GM18498 (cell line): Measurements from ENCODE around the gene PLCD1.
"Not testable (repeated sequence)": the region's sequence is repeated elsewhere in the genome, so short reads cannot be mapped to it uniquely, and the experiment has no call there.

Experiments
- ATAC-seq: cut with Tn5 transposase; IDR thresholded peaks from one replicate; pipeline ENCODE4 v1.9.1; 2021; ENCODE audit warnings: mild to moderate bottlenecking, moderate library complexity; ENCODE audit not compliant: unreplicated experiment

Gene PLCD1

DNA sequence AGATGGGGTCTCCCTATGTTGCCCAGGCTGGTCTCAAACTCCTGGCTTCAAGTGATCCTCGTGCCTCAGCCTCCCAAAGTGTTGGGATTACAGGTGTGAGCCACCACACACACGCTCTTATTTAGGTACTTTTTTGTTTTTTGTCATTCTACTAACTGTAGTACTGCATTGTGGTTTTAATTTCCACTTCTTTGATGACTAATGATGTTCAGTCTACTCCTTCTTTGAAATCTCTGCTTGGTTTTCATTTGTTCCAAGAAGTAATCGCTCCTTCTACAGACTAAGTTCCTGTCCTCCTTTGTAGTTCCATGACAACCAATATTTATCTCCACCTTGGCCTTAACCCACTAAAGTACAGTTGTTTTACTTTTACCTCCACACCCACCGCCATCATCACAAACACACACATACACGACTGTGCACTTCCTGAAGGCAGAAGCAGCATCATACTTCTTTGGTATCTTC, 9.0 kb upstream of the PLCD1 start:
- ATAC-seq, result no peak

DNA sequence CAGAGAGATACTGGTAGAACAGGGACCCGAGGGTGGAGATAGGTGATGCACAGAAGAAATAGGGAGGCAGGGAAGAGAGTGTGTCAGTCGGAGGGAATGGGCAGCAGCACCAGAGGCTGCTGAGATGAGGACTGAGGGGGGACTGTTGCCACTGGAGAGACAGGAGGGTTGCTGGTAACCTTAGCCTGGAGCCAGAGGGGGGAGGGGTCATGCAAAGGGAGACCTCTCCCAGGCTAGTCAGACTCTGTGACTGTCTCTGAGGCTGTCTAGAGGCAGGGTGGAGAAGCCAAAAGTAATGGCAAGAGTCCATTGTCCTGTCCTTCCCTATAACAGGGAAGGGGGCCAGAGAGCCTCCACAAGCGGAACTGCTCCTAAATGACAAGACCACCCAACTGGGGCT, 7.5 kb upstream of the PLCD1 start:
- ATAC-seq, result no peak

DNA sequence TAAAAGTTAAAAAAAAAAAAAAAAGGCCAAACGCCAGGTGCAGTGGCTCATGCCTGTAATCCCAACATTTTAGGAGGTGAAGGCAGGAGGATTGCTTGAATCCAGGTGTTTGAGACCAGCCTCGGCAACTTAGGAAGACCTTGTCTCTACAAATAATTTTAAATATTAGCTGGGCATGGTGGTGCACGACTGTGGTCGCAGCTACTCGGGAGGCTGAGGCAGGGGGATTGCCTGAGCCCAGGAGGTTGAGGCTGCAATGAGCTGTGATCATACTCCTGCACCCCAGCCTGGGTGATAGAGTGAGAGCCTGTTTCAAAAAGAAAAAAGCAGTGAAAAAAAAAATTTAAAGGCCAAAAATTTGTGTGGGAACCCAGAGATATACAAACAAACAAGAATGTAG, 6.8 kb upstream of the PLCD1 start:
- no peak for ATAC-seq

DNA sequence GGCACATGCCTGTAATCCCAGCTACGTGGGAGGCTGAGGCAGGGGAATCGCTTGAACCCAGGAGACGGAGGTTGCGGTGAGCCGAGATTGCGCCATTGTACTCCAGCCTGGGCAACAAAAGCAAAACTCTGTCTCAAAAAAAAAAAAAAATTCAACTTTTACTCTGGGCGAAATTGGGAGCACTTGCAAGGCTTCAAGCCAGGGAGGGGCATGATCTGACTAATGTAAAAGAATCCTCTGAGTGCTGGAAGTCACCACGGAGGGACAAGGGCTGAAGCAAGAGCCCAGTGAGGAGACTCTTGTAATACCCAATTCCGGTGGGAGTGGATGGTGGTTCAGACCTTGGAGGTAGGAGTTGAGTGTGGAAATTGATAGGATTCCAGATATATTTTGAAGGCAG, 4.9 kb upstream of the PLCD1 start:
- not testable (repeated sequence) for ATAC-seq

DNA sequence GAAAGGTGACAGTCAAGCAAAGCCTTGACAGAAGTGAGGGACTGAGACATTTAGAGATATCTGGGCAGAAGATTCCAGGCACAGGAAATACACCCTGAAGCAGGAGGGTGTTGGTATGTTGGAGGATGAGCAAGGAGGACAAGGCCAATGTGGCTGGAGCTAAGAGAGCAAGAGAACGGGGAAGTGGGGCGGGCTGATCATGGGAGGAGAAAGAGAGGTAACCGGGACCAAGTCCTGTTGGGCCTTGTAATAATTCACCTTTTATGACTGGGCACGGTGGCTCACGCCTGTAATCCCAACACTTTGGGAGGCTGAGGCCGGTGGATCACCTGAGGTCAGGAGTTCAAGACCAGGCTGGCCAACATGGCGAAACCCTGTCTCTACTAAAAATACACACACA, 4.1 kb upstream of the PLCD1 start:
- not testable (repeated sequence) for ATAC-seq

DNA sequence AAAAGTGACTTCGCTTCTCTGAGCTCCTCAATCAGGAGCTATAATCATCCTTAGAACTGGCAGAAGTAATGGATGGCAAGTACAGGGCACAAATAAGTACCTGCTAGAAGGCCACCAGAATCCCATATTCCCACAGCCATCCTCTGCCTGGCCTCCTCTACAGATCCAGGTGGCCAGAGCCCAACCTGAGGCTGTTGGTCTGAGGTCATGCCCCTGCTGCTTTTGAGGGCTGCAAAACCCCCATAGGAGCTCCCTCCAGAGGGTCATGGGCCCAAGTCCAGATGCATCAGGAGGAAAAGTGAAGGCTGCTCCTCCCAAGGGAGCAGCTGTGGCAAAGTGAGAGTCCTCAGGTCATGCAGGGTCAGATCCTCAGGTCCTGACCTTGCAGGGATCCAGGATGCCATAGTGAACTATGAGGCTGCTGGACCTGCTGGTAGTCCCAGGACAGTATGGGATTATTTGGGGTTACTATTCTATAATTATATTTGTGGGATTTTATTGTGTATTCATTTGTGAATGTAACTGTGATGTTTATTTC, 3.0 kb upstream of the PLCD1 start:
- no peak for ATAC-seq

DNA sequence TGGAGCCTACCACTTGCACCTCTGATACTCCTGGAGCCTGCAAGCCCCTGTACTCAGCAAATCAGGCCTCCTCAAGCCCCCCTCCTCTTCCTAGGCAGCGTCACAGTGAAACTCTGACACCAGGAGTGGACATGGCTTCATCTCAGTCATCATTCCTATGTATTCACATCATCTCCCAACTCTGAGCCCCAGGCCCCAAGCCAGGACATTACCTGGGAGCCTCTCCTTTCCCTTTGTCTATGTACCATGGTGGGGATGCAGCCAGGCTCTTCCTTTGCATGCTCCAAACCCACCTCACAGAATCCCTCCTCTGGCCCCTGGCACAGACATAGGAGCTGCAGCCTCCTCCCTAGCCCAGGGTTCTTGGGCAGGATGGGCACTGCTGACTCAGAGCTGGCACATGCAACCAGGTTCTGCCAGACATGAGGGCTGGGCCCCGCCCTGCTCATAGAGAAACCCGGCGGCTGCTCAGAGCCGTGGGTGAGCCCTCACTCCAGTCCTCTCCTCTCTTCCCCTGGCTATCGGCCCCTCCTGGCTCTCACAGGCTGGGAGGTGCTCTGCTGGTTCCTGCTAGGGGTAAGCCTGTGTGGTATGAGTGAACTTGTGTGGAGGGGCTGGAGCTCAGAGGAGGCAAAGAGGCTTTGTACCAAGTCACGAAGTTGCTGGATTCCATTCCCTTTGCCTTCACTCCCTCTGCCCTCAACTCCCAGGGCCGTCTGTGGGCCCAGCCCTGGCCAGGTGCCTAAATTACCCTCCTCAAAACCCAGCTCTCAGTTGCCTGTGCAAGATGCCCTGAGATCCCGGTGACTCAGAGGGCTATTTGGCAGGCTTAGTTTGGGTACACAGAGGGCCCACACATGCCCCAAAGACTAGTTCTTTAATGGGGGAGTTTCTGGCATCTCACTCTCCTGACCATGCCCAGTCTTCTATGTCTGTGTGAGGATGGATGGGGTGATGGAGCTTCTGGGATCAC, 1.9 kb upstream of the PLCD1 start:
- no peak for ATAC-seq

DNA sequence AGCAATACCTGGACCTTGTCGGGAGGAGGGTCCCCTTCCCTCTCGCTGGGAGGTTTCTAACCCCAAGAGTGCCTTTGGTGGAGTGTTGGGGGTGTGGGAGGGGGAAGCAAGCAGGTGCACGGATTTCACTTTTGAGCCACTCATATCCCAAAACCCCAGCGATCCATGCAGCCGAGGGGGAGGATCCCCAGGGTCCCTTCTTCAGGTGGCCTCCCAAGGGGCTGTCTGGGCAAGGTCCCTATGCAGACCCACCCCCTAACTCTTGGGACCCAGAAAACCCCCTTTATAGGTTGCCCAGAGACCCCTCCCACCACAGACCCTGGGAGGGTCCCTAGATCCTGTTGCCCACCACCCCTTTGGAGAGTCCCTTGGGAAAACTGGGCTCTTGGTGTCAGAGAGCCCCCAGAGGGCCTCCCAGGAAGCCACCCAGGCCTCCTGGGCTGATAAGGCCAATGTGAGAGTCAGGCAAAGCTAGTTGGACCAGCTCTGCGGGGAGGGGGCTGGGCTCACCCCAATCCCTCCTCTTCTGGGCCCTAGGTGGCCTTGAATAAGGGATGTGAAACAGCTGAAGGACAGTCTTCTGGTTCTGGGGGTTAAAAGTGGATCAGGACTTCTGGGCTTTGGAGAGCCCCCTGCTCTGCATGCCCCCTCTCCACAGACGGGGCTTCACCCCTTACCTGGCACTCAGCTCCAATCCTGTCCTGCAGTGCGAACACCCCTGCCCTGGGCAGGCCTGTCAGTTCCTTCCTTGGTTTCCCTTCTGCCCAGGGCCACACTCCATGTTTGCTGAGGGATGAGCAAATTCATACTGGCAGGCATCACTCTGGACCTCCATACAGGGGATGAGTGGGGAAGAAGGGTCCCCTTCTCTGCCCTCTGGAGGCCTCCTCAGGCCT, 932 bp upstream of the PLCD1 start:
- no peak for ATAC-seq

DNA sequence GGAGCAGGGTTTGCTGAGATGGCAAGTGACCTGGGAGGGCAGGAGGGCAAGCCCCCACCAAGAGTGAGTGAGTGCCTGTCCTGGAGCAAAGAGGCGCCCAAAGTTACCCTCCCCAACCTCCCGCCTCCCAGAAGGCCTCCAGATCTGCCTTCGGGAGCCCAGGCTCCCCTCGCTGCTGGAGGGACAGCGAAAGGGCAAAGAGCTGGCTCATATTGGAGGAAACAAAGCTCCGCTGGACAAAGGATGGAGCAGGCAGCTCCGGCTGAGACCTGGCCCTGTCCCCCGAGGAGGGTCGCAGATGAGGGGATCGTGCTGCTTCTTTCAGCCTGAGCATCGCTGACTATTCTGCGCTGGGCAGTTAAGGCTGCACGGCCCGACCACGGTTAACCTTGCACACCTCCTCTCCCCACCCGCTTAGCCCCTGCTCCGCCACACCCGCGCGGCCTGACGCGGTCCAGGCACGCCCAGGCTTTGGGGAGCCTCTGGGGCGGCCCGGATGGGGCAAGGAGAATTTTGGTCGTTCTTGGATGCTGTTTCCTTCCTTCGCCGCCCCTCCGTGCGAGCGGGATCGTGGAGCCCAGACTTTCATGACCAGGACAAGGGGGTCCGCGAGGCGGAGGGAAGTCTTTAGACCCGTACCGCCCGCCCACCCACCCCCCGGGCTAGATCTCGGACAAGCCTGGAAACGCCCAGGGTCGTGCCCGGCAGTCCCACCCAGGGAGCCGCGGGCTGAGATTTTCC, 651 bp downstream of the PLCD1 start:
- no peak for ATAC-seq

DNA sequence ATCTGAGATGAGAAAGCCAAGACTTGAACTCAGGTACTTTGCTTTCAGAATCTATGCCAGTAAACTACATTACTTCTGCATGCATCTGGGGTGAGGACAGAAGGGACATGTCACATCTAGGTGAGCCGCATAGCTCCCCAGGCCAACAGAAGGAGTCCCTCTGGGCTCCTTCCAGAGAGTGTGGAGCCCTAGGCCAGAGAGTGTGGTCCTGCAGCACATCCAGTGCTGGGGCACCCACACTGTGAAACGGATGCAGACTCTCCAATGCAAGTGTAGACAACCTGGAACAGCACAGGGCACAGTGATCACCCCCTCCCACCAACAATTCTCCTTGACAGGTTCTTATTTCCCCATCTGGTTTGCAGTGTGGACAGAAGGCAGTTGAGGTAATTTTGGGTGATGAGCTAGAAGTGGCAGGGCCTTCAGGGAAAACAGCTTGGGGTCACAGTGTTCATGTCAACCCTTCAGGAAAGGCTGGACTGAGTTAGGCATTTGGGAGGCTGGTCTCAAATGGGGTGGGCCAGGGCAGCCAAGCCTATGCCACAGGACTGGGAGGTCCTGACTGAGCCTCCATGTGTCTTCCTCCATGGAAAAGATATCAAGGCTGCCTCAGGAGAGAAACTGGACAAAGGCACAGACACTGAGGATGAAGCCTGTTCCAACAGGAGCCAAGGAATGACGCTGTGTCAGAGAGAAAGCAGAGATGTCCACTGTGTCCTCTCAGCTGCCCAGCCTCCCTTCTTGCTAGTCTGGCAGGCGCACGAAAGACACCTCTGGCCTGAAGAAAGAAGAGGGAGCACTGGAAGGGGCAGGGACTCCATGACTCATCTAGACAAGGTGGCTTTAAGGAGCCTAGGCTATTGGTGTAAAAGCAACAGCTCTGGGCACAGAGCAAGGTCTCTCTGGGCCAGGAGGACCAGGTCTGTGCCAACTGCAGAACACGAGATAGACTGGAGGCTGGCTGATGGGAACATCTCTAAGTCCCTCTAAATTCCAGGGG, 1.7 kb downstream of the PLCD1 start:
- ATAC-seq, result no peak

DNA sequence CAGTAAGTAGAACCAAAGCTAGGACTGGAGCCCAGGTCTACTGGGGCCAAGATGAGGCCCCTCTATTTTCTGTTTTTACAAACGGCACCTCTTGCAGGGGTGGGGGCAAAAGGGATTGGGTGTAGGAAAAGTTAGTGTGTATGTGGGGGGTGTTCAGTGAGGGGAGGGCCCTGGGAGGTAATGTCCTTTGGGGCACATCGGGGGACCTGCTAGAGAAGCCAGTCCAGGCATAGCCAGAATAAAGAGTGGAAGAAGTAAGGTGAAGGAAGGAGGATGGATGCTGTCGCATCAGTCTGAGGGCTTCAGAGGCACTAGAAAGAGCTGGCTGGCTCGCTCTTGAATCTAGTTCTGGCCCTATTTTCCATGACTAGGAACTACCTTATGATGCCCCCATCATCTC, 2.6 kb downstream of the PLCD1 start:
- ATAC-seq, result no peak

DNA sequence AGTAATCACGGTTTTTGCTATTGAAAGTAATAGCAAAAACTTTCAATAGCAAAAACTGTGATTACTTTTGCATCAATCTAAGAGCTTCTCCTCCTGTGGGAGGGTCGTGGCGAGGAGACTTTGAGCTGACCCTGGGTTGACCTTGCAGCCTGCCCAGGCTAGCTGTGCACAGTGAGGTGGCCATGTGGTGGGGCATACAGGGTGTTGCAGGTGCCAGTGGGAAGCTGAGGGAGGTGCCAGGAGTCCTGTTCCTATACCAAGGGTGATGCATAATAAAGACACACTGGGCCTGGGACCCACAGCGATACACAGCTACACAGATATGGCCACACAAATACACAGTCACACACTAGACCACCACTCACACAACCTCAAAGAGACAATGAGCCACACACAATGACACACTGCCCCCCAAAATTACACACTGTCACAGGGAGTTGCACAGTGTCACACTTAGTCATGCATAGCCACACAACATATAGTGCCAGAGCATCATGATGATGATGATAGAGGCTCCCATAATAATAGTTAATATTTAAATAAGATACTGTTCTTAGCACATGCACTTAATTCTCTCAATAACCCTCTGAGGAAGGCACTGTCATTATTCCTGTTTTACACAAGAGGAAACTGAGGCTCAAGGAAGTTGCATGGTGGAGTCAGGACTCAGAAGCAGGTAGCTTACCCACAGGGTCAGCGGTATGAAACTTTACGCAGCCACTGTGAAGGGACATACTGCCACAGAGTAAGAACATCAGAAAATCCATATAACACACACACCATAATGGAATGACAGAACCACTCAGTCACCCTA, 6.3 kb downstream of the PLCD1 start:
- no peak for ATAC-seq

DNA sequence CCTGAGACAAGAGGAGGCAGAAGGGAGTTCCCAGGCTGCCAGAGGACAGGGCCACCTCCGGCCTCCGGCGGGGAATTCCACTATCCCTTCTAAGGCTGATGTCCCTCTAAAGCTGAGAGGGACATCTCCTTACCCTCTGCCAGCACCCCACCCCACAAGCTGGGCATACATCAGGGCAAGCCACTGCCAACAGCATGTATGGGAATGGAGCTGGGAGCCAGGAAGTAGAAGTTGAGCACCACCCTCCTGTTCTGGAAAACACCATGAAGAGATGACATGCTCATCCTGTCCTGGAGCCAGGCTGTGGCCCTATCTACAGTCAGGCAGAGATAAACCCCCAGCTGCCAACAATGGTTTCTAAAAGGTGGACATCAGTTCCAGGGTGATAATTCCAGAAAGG, 7.1 kb downstream of the PLCD1 start:
- no peak for ATAC-seq

DNA sequence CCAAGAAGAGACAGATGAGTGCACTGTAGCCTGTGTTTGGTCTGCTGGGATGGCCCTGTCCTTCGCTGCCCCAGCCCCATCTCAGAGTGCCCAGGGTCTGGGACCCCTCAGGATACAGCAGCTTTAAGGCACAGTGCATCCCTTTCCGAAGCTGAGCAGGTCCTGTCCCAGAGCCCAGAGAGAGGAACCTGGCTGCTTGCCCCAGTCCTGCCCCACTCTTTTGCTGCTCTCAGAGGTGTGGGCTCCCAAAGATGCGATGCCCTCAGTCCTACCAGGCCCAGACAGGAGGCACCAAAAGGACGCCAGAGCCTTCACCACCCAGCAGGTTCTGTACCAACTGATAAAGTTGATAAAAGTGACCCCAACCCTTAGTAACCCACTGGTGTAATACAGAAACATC, 8.2 kb downstream of the PLCD1 start:
- no peak for ATAC-seq

DNA sequence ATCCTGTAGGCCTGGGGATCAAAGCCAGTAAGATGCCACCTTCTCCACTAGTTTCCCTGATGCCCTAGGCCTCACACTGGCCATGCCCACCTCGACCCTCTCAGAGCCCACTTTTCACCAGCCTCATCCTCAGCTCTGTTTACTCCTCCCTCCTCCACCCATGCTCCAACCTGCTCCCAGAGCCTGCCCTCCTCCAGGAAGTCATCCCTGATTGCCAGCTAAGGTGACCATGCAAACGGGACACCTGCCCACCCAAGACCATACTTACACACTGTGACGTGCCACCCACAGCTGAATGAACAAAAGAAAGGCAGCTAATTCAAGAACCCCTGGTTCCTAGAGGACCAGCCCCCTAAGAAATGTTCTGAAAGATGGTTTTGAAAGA, 9.1 kb downstream of the PLCD1 start:
- ATAC-seq, result no peak

DNA sequence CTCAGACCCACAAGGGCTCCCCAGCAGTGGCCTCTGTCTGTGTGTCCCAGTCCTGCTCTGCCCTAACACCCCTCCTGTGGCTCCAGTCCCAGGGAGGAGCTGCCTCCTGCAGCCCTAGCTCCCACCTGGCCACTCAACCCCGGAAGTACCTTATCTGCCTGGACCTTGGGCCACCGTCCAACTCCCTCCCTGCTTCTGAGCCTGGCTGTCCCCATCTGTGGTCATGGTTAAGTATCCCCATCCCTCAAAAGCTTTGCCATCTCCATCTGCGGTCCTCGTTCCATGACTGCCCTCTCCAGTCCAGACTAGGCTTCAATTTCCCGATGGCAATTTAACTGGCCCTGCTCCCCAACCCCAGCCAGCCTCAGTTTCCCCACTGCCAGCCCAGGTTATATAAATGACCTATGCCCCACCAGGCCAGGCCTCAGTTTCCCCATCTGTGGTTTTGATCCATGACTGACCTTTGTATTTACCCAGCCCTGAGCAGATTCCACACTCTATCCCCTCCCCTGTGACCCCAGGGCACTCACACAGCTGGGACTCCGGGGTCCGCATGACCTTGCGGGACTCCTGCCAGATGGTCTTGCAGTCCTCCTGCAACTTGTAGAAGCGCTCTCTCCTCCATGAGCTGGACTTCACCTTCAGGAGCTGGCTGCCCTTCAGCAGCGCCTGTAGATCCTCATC, 9.6 kb downstream of the PLCD1 start:
- no peak for ATAC-seq

DNA sequence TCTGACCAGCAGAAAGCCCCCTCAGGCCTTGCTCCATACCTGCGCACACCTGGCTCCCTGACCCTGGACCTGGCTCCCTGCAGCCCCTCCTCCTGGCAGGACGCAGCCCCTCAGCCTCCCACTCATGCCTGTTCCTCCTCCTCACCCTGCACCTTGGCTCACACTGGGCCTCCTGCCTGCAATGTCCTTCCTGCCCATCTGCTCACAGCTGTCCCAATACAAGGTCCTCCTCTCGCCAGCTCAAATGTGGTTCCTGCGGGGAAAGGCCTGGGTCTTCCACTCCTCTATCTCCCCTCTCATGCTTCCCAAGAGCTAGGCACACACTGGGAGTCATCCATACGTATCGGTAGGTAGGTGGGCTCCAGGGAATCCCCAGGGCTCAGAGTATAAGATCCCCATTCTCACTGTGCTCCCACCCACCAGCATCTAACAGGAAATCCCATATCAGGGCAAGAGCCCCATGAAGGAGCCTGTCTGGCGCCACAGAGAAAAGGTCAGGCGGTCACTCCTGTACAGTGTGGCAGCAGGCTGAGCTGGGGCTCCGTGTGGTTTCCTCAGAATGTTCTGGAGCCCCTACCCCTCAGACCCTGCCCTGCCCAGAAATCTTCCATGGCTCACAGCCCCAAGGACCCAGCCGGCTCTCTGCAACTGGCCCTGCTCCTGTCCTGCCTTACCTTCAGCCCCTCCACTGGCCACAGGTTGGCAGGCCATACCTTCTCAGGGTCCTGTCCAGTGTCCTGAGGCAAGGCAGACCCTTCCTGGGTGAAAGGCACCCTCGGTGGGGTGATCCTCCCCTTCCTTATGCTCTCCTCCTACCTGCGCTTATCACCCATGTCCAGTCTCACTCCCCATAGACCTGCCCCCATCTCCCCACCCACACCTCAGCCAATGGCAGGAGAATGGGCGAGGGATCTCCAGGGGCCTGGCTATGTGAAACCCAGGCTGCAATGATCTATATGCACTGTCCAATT, 10.9 kb downstream of the PLCD1 start:
- ATAC-seq, result no peak
